Hematopoietic multipotent progenitor cell treated with erythropoietin and hydrocortisone succinate and interleukin-3 and kit ligand, for 17 days (in vitro differentiated cells): ENCODE results near the gene NRG2.

Experiments used
- DNase-seq: peaks from one replicate; pipeline ENCODE4 v3.0.0-alpha.2; 2015; ENCODE audit warnings: low spot score

Gene NRG2

DNA sequence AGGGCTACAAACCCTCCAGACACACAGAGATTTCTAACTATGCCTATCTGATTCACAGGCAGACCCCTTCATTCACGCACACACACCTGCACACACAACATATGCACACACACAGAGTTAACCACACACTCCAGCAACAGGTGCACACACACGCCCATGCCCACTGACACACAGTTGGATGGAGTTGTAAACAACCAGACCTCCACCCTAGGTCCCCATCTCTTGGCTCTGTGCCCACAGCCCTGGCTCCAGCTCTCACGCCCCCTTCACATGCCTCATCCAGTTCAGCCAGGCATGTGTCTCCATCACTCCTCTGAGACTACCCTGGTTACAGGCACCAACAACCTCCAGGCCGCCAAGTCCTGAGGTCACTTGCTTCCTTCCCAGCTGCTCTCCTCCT lies 186.4 kb downstream of the NRG2 start:
- DNase-seq, result no peak

DNA sequence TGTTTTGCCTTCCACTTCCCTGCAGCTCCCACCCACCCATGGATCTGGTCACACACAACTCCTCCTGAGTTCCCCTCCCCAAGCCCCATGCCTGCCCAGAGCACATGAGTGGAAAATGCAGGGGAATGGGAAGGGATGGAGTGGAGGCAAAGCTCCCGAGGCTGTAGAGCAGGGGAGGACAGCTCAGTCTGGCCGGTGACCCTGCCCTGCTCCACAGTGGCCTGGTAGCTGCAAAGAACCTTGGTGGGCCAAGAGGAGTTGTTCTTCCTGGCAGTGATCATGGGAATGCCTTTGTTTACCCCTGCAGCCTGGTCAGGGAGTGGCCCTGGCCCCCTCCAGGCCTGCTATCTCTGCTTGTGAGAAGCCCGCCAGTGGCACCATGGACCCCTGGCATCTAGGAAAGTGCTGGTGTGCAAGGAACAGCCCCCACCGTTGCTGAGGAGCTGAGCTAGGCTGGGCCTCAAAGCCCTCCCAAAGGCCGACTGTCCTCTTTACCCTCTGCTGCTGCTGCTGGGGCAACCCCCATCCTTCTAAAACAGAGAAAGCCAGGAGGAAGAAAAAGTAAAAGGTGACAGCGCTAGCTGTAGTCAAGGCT lies 187.1 kb downstream of the NRG2 start:
- DNase-seq, result no peak

DNA sequence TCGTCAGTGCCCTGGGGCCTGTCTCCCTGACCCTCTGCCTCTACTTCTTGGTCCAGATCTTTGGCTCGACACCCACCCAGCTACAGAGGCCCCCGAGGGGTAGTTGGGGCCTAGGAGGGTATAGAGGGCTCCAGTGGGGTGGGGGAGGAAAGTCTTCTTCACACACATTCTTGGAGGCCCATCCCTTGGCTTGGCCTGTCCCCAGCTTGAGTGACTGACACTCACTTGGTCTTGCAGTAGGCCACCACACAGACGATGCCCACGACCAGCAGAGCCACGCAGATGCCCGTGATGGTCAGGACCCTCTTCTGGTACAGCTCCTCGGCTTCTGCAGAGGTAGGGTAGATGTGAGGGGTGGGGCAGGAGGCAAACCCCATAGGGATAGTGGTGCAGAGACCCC lies 187.6 kb downstream of the NRG2 start:
- DNase-seq, result no peak

DNA sequence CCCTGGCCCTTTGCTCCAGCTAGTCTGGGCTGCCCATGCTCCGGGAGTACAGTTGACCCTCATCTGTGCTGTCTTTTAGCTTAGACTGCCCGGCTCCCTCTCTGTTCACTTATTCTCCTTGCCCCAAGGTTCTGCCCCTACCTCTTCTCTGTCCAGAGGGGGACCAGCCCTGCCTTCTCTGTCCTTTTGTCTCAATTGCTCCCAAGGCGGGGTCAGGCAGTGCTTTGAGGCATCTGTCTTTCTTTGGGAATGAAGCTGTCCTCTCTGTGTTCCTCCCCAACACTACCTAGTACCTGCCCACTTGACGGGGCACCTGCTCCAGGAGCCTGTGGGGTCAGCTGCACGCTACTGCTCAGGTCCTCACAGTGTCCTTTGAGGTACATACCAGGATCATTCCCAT lies 188.1 kb downstream of the NRG2 start:
- no peak for DNase-seq

DNA sequence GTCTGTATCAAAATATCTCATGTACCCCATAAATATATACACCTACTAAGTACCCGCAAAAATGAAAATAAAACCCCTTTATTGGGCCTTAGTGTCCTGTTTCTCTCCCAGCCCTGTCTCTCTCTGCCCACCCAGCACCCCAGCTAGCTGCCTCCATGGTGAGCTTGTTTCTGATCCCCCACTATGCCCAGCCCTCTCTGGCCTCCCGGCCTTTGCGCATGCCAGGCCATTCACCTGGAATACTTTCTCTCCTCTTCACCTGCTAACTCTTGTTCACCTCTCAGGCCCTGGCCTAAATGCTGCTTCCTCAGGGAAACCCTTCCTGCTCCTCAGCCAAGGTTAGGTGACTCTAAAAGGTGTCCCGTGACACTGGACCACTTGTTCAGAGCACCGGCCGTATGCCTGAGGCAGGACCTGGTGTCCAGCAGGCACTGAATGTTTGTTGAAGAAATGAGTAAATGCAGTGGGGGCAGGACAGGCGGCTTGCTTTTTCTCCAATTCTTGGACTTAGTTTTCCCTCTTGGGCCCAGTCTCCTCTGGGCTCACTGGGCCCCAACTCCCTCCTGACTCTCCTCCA lies 189.0 kb downstream of the NRG2 start:
- DNase-seq, result no peak

DNA sequence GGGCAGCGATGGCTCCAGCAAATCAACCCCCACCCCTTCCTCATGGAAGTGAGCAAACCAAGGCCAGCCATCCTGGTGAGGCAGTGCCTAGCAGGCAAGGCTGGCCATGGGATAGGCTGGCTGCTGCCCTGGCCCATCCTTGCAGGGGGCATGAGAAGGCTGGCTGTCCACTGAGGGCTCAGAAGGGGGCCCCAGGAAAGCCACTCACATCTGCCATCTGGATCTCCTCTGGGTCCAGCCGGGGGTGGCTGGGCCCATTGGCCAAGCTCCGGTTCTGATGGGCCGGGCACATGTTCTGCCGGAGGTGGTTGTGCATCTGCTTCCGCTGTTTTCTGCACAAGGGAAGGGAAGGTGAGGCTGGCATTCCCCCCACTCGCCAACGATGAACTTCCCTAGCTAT lies 190.4 kb downstream of the NRG2 start:
- DNase-seq, result no peak

DNA sequence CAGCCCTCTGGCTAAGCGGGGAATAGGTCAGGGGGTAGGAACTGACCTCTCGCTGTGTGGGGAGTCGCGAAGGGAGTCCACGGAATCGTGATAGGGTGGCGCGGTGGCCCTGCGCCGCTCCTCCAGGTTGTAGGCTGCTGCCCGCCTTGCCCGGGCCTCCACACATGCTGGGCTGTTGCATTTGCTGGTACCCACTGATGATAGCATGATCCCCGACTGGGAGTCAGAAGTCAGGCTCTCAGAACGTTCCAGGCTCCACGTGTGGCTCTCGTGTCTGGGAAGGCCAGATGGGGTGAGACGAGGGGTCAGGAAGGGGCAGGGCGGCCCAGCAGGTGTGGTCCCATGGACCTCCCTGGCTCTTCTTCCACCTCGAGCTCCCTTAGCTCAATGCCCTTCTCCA lies 191.5 kb downstream of the NRG2 start:
- DNase-seq, result no peak

DNA sequence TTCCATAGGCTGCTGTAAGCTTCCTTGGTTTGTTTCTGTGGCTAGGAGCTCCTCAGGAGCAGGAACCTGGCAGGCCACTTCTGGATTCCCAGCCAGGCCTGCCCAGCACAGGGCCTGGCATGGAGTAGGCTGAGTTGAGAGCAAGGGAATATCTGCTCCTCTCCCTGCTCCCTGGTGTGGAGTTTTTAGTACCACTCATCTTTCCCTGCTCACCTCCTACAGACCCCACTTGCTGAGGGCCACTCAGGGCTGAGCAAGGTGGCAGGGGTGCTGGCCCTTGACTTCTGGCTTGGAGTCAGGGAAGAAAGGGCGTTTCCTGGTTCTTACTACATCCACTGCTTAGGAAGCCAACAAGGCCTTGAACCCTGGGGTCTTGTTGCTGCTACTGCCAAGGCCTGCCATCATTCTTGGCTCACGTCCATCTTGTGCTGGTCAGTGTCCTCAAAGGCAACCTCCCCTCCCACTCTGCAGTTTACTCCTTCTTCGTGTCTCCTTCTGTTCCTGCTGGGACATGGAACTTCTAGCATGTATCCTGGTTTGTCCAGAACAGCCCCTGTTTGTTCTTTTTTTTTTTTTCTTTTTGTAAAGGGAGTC lies 192.6 kb downstream of the NRG2 start:
- no peak for DNase-seq

DNA sequence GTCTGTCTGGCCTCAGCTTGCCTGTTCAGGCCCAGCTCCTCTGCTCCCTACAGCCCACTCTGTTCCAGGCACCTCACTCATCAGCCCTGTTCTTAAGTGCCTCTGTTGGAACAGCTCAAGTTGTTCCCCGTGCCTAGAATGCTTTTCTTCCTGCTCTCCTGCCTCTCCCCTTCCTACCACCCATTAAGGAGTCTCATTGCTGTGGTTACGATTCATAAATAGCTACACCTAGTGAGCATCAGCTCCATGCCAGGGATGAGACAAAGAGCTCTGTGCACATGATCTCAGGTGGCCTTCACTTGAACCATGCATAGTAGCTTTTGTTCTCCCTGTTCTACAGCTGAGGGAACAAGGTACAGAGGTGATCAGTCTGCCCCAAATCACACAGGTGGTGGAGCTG lies 193.2 kb downstream of the NRG2 start:
- DNase-seq, result no peak

DNA sequence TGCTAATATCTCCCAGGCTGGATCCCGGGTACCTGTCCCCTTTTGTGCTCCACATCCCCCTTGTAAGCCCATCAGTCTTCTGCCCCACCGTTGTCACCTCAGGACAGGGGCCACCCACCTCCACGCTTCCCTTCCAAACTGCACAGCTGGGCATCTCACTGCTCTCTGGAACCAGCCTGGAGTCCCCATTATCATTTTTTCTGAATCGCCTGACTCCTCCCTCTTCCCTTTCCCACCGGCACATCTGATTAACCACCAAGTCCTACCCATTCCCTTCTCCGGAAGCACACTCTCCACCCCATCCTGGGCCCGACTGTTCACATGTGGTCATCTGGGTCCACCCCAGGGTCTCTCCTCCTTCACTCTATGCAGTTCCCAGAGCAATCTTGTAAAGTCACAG lies 193.6 kb downstream of the NRG2 start:
- no peak for DNase-seq

DNA sequence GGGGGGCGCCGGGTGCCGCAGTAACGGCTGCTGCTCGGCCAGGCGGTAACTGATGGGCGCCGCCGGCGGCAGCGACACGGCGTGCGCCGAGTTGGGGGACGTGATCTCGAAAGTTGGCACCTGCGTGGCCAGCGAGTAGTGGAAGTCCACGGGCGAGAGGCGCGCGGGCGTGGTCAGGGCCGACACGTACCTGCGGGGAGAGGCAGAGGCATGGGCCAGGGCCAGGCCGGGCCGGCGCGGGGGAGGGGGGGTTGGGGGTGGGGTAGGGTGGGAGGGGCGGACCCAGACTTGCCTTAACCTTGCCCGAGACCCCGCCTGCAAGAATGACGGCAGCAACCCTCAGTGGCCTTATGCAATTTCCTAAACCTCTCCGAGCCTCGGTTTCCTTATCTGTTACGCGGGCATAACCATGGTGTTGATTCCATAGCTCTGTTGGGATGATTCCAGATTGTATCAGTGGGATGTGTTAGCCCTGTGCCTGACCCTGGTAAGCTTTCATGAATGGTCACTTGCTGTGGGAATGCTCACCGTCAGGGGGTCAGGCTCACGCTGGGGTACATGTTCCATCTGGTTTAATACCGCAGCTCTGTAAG lies 194.5 kb downstream of the NRG2 start:
- no peak for DNase-seq

DNA sequence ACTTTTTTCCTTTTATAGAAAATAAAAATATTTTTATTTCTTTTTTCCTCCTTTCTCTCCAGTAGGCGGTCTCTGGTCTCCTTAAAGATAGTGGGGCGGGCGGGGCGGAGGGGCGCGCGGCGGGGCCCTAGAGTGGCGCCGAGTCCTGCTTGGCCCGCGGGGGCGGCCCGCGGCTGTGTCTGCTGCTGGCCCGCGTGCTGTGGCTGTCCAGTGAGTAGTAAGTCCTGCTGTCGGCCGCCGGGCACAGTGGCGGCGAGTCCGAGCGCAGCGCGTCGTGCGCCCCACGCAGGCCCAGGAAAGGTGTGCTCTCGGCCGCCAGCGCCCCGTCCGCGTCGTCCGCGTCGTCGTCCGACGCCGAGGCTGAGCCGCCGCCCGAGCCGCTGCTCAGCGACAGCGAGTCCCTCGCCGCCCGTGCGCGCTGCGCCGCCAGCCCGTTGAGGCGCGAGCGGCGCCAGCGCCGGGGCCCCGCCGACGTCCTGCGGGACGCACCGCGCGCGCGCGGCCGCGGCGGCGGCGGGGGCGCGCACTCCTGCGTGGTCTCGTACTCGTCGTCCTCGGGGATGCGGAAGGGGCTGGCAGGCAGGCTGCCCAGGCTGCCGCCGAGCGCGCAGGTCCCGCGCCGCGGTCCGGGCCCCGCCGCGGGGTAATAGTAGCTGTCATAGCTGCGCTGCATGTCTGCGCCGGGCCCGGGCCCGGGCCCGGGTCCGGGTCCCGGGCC lies 195.2 kb downstream of the NRG2 start:
- DNase-seq, result no peak

DNA sequence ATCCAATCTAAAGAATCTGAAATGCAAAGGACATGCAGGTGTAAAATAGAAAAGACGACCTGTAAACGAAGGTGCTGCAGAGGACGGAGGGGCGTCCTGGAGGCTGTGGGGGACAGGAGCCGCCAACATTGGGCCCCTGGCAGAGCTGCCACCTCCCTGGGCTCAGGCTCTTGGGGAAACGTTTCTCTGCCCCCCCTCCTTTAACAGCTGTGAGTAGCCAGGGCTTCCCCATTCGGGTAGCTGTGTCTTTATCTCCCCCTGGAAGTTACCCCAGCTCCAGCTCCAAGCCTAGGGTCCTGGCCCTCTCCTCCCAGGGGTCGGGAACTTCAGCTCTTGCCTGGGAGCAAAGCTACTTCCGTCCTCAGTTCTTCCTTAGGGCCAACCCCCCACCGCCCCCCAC lies 196.0 kb downstream of the NRG2 start:
- no peak for DNase-seq

DNA sequence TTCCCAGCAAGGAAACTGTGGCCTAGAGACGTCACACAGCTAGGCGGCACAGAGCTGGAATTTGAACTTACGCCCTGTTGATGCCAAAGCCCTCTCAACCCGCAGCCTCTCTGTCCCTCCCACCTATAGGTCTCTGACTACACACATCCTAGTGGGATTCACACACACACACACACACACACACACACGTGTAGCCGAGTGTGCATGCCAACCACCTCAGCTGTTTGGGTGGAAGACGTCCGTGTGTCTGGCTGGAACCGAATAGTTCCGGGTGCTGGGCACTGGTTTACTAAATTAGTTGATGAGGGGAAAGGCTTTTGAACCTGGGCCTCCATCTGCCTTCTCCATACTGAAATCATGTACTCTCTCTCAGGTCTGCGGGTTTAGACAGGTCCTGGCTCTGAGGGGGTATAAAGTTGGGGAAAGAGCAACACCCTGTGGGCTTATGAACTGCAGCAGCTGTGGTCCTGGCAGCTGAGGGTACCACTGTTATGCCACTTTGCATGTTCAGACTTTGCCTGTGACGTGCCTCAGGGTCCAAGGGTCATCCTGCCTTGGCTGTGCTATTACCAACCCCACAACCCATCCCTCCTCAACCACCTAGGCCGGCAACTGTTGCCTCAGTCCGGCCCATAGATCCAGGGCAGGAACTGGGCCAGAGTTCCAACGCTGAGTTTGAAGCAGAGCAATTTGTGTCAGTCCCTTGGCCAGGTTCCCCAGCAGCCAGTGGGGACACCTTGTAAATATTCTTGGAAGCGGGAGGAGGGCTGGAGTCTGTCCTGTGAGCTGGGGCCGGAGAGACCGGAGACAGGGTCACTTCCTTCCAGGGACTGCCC lies 197.0 kb downstream of the NRG2 start:
- no peak for DNase-seq

DNA sequence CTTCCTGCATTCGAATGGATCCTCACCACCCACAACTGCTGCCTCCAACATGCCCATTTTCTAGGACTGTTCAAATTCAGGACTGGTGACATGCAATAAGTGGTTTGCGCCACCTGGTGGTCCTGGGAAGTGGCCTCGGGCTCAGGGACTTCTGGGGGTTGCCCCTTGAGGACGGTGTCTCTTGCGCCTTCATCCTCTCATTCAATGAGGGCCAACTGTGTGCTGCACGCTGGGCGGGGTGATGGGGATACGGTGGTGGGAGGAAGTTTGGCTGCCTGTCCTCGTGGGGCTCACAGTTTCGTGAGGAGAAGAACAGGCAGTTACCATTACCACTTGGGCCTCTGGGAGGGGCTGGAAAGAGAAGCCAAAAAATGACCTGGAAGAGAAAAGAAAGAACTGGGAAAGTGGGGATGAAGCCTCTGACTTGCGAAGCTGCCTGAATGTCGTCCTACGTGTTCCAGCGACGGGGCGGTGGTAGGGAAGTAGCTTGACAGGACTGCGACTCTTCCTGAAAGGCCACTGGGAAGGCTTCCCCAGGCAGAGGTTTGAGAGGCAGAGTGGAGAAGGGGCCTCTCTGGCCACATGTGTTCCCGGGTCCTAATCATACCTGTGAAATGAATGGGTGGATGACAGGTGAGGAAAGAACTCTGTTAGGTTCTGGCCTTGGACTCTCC lies 198.5 kb downstream of the NRG2 start:
- DNase-seq, result peak; percentile 31

DNA sequence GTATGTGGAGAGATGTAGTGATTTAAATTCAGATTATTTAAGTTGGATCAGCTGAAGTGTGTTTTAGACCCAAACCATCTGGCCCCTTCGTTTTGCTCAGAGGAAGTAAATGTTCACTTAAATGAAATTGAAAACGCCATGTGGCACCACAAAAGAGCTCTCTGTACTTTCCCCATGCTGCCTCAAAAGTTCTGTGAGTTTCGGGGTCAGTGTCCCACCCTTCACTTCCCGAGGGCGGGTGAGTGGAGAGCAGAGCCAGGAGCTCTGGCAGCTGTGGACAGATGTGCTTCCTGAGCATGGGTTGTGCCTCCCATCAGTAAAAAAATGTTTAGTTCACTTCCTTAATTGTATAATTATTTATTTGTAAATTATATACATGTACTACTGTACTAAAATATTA lies 199.1 kb downstream of the NRG2 start:
- DNase-seq, result no peak

DNA sequence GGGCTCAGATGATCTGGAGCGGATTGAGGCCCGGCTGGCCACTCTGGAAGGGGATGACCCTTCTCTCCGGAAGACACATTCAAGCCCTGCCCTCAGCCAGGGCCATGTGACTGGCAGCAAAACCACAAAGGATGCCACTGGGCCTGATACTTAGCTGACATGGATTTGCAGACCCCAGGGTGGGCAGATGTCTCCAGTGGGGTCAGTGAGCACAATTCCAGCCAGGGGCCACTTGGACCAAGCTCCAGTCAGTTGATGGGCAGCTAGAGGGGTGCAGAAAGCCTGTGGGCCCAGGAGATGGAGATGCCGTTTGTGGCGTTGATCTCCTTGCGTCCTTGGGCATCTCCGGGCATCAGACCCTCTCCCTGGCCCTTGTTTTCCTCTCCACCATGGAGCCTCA lies 200.8 kb downstream of the NRG2 start:
- DNase-seq, result no peak

DNA sequence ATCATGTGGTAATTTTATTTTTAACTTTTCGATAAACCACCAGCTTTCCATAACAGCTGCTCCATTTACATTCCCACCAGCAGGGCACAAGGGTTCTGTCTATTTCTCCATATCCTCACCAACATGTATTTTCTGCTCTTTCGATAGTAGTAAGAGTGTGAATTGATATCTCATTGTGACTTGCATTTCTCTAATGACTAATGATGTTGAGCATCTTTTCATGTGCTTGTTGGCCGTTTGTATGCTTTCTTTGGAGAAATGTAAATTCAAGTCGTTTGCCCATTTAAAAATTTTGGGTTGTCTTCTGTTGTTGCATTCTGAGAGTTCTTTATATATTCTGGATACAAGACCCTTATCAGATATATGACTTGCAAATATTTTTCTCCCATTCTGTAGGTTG lies 201.6 kb downstream of the NRG2 start:
- DNase-seq, result no peak

DNA sequence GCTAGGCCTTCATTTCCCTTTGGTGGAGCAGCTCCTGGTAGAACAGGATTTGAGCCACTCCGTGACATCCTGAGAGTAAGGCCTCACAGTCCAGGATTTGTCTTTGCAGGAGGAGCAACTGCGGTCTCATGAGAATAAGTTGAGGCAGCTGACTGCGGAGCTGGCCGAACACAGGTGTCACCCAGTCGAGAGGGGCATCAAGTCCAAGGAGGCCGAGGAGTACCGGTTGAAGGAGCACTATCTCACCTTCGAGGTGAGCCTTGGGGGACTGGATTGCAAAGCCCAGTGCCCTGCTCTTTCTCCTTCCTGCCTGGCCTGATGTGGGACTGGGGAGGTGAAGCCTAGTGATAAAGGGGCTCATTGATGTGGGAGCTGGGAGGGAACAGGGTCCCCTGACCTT lies 203.2 kb downstream of the NRG2 start:
- DNase-seq, result no peak

DNA sequence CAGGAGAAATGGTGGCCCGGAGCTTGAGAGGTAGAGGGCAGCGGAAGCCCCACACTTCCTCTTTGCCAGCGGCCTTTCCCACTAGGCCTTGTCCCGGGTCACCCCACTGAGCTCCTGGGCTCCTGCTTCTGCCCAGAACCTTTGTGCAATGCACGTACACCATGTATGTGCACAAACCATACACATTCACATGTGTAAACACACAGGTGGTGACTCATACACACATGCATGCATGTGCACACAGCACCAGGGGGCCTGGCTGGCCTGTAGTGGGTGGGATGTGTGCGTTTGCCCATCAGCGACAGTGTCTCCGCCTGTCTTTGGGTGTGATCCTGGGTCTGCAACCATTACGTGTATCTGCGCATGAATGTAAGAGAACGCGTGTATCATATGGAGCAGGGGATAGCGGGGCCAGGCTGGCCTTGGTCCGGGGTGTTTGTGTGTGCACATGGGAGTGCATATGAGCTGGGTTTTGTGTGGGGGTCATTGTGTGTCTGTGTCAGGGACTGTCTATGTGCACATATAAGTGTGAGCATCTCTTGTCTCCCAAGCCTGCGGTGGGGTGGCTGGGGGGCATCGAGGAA lies 203.8 kb downstream of the NRG2 start:
- no peak for DNase-seq
